H1 (cell line): Measurements from ENCODE around the gene ATP2B3. TPM values are rescaled to one million over a fixed set of nuclear protein-coding genes. Genes with fewer than 3 reads are reported as not detected.

Source experiments
- CTCF ChIA-PET: fragments of 300-600 bp; sonication (Branson Sonifier 250); formaldehyde crosslinking; loops from one replicate; lab custom pipeline; 2021; ENCODE audit not compliant: partially characterized antibody; lab: Charles Lee
- POLR2A ChIA-PET: fragments of 300-600 bp; sonication (Branson Sonifier 250); formaldehyde crosslinking; loops from one replicate; lab custom pipeline; 2021; ENCODE audit warnings: inconsistent platforms; ENCODE audit not compliant: partially characterized antibody; lab: Charles Lee
- DNase-seq, 2 experiments: peaks; one replicate each; pipeline versions ENCODE4 v3.0.0 to v3.0.0-alpha.2; 2010 to 2022; ENCODE audit warnings: low spot score in 2 of 2, low read depth in 1 of 2, mixed read lengths in 1 of 2
- FAIRE-seq: peaks from 2 replicates; lab custom pipeline; 2011; peaks lifted over from hg19 to GRCh38; lab: Jason Lieb, UNC
- H2AFZ ChIP-seq: 2 replicates; pipeline ENCODE4 v1.8.1; 2012; ENCODE audit warnings: low read length, inconsistent platforms
- H2AK5ac ChIP-seq: 2 replicates; pipeline ENCODE4 v1.6.1; 2013; ENCODE audit warnings: low read depth, low read length
- H2BK120ac ChIP-seq: replicated peaks from 2 replicates; pipeline ENCODE3; 2013; ENCODE audit warnings: low read depth, low read length, inconsistent platforms
- H2BK12ac ChIP-seq: 2 replicates; pipeline ENCODE4 v1.6.1; 2013; ENCODE audit warnings: low read depth, low read length
- H2BK15ac ChIP-seq: 2 replicates; pipeline ENCODE4 v1.6.1; 2013; ENCODE audit warnings: low read length
- H2BK20ac ChIP-seq: 2 replicates; pipeline ENCODE4 v1.6.1; 2013; ENCODE audit warnings: low read length
- H2BK5ac ChIP-seq: 2 replicates; pipeline ENCODE4 v1.6.1; 2013; ENCODE audit warnings: low read depth, low read length
- H3K14ac ChIP-seq: 2 replicates; pipeline ENCODE4 v1.6.1; 2013; ENCODE audit warnings: inconsistent platforms; ENCODE audit not compliant: insufficient read length
- H3K18ac ChIP-seq: 2 replicates; pipeline ENCODE4 v1.6.1; 2013; ENCODE audit warnings: low read length; ENCODE audit errors: extremely low read depth
- H3K23ac ChIP-seq: 2 replicates; pipeline ENCODE4 v1.6.1; 2013; ENCODE audit warnings: inconsistent platforms; ENCODE audit not compliant: insufficient read length
- H3K23me2 ChIP-seq: 2 replicates; pipeline ENCODE4 v1.6.1; 2013; ENCODE audit warnings: low read depth, low read length
- H3K27ac ChIP-seq: 2 replicates; pipeline ENCODE4 v1.6.1; 2011; ENCODE audit warnings: low read depth, low read length, inconsistent platforms
- H3K27me3 ChIP-seq, 4 experiments: replicated peaks in 1 of 4; 1 replicate in 1 of 4; 2 replicates in 3 of 4; pipeline versions ENCODE4 v1.6.1 to v1.8.1; 2011 to 2013; ENCODE audit warnings: low read length in 3 of 4, mild to moderate bottlenecking in 3 of 4, inconsistent platforms in 2 of 4, mixed read lengths in 2 of 4, moderate library complexity in 1 of 4; ENCODE audit not compliant: control insufficient read depth in 3 of 4, insufficient read depth in 3 of 4; ENCODE audit errors: extremely low read depth in 1 of 4
- H3K36me3 ChIP-seq, 4 experiments: 2 replicates each; pipeline versions ENCODE4 v1.6.1 to v1.8.1; 2011 to 2013; ENCODE audit warnings: mild to moderate bottlenecking in 4 of 4, low read length in 3 of 4, moderate library complexity in 2 of 4, control low read depth in 1 of 4, inconsistent platforms in 1 of 4; ENCODE audit not compliant: insufficient read depth in 4 of 4, control insufficient read depth in 2 of 4
- H3K4ac ChIP-seq: replicated peaks from 2 replicates; pipeline ENCODE3; 2013; ENCODE audit warnings: low read length, low read depth, mixed read lengths, inconsistent platforms; ENCODE audit not compliant: insufficient read length
- H3K4me1 ChIP-seq, 4 experiments: replicated peaks in 1 of 4; 1 replicate in 1 of 4; 2 replicates in 3 of 4; pipeline versions ENCODE4 v1.6.1 to v1.8.1; 2011 to 2013; ENCODE audit warnings: low read length in 3 of 4, inconsistent platforms in 2 of 4, mixed read lengths in 1 of 4; ENCODE audit not compliant: insufficient read depth in 4 of 4, control insufficient read depth in 3 of 4
- H3K4me2 ChIP-seq, 2 experiments: 2 replicates each; pipeline versions ENCODE4 v1.6.1 to v1.8.1; 2011 to 2013; ENCODE audit warnings: low read depth in 2 of 2, low read length in 2 of 2, control low read depth in 1 of 2, inconsistent platforms in 1 of 2, mild to moderate bottlenecking in 1 of 2; ENCODE audit not compliant: insufficient read depth in 1 of 2
- H3K4me3 ChIP-seq, 4 experiments: fragments of 200-600, 300-600 bp in 1 of 4; sonication (generic), shearing (Covaris generic), sonication (Bioruptor Twin) in 1 of 4; 2 replicates each; pipeline versions ENCODE4 v1.5.1 to v1.8.1; 2011 to 2016; ENCODE audit warnings: low read length in 4 of 4, low read depth in 3 of 4, control low read depth in 2 of 4, inconsistent platforms in 2 of 4, mild to moderate bottlenecking in 2 of 4, mixed read lengths in 1 of 4, moderate library complexity in 1 of 4; ENCODE audit not compliant: insufficient read depth in 2 of 4; ENCODE audit errors: extremely low read depth in 1 of 4
- H3K56ac ChIP-seq: replicated peaks from 2 replicates; pipeline ENCODE3; 2013; ENCODE audit warnings: low read depth, mild to moderate bottlenecking, mixed read lengths, low read length, inconsistent platforms; ENCODE audit not compliant: insufficient read length
- H3K79me1 ChIP-seq: 2 replicates; pipeline ENCODE4 v1.6.1; 2013; ENCODE audit warnings: low read depth, low read length, control low read depth
- H3K79me2 ChIP-seq, 2 experiments: 2 replicates each; pipeline versions ENCODE4 v1.6.1 to v1.8.1; 2012 to 2013; ENCODE audit warnings: low read length in 2 of 2, mild to moderate bottlenecking in 2 of 2, inconsistent platforms in 1 of 2; ENCODE audit not compliant: insufficient read depth in 2 of 2, control insufficient read depth in 1 of 2
- H3K9ac ChIP-seq, 4 experiments: replicated peaks in 1 of 4; 1 replicate in 1 of 4; 2 replicates in 3 of 4; pipeline versions ENCODE4 v1.6.1 to v1.8.1; 2011 to 2013; ENCODE audit warnings: low read depth in 3 of 4, low read length in 3 of 4, control low read depth in 2 of 4, mild to moderate bottlenecking in 2 of 4, moderate library complexity in 2 of 4, inconsistent platforms in 1 of 4; ENCODE audit errors: extremely low read depth in 1 of 4
- H3K9me3 ChIP-seq, 2 experiments: 2 replicates each; pipeline versions ENCODE4 v1.6.1 to v1.8.1; 2012 to 2013; ENCODE audit warnings: mild to moderate bottlenecking in 2 of 2, moderate library complexity in 2 of 2, control low read depth in 1 of 2, inconsistent platforms in 1 of 2, low read depth in 1 of 2, low read length in 1 of 2, mixed read lengths in 1 of 2; ENCODE audit not compliant: insufficient read depth in 2 of 2
- H4K20me1 ChIP-seq, 2 experiments: replicated peaks in 1 of 2; 2 replicates each; pipeline versions ENCODE3 to v1.8.1; 2011 to 2013; ENCODE audit warnings: inconsistent platforms in 2 of 2, low read length in 2 of 2, mild to moderate bottlenecking in 1 of 2; ENCODE audit not compliant: insufficient read depth in 2 of 2, control insufficient read depth in 1 of 2
- H4K5ac ChIP-seq: 2 replicates; pipeline ENCODE4 v1.6.1; 2013; ENCODE audit warnings: low read length, low read depth, mixed read lengths, inconsistent platforms; ENCODE audit not compliant: insufficient read length
- H4K8ac ChIP-seq: 2 replicates; pipeline ENCODE4 v1.8.0; 2013; ENCODE audit warnings: mild to moderate bottlenecking, moderate library complexity, low read length, inconsistent platforms; ENCODE audit not compliant: insufficient read depth; ENCODE audit errors: extremely low read depth
- H4K91ac ChIP-seq: replicated peaks from 2 replicates; pipeline ENCODE3; 2013; ENCODE audit warnings: low read length, mixed read lengths, inconsistent platforms; ENCODE audit not compliant: insufficient read length
- TAF7 ChIP-seq: optimal IDR thresholded peaks from 2 replicates; pipeline ENCODE3; 2011; ENCODE audit warnings: low read depth, mild to moderate bottlenecking, inconsistent platforms, low read length, moderate library complexity, borderline replicate concordance
- WGBS, 2 experiments: shearing (Covaris generic) in 1 of 2; methylation state at CpG; one replicate each; pipeline versions ENCODE4 v1.1.6 to v1.1.7; 2013 to 2015; ENCODE audit warnings: low lambda C conversion rate in 2 of 2, mixed read lengths in 2 of 2, inconsistent platforms in 1 of 2, low coverage in 1 of 2, missing lambda C conversion rate in 1 of 2; ENCODE audit not compliant: insufficient replicate concordance in 2 of 2, insufficient coverage in 1 of 2, insufficient read length in 1 of 2; ENCODE audit errors: extremely low coverage in 1 of 2, missing lambda C conversion rate in 1 of 2; 5-methylcytosine and 5-hydroxymethylcytosine counted together
- polyA plus RNA-seq, 7 experiments: library from polyadenylated mRNA; depleted of rRNA in 3 of 7; stranded (reverse) in 5 of 7; unstranded in 2 of 7; fragments of >200 nt in 5 of 7; fragments of 200-250 nt in 2 of 7; gene quantifications; 1 replicate in 5 of 7; 2 replicates in 1 of 7; 4 replicates in 1 of 7; pipeline versions ENCODE4 v1.2.1 to v1.2.3, GENCODE V29; 2011 to 2013; ENCODE audit warnings: missing spikeins in 2 of 7, mixed read lengths in 2 of 7
- total RNA-seq: library from RNA; stranded (reverse); fragmentation: NEBNext Ultra II Directional; extraction: Animal tissue kit (Norgen Biotek cat#: 25700); gene quantifications from 2 replicates; pipeline ENCODE4 v1.2.1, GENCODE V29; 2021

Gene ATP2B3
- total and polyA plus RNA-seq, 2 of the 8 experiments (the other 6 are each of a cell fraction or from before 2014, with no cell fraction given): 0.14 to 0.19 TPM

DNA sequence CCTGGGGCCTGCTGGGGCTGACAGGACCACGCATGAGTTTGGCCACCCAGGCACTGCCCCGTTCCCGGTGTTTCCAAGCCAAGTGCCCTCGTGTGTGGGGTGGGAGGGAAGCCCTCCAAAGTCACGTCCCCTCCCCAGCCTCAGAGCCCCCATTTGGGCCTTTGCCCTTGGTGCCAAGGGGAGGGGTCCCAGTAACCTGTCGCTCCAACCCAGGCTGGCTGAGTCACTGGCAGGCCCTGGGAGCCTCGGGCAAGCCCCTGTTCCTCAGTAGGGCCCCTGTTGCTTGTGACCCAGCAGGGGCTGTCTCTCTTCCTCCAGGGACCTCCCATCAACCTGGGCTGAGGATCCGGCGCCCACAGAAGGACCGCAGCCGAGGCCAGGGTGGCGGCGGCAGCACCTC is 36.4 kb upstream of the ATP2B3 start:
- H3K4me3 ChIP-seq: no peak overlapping the region
- peaks cover 2 to 5% (median 5%) of the 10 kb centered on the region in 4 experiments; a peak in 5 of 7 replicates for H3K27me3 ChIP-seq
- H2BK5ac ChIP-seq: no peak overlapping the region
- no peak overlapping the region for H3K14ac ChIP-seq
- no peak overlapping the region for H2AFZ ChIP-seq
- ChIA-PET POLR2A (interaction anchor here (0.9 kb wide), 1 partner anchor 9 kb away, joined by 5 read pairs; no protein-coding TSS in a partner anchor), CTCF (interaction anchor here (1.0 kb wide), 1 partner anchor 13 kb away, joined by 5 read pairs; the partner anchor contains the start of gene BGN)
- no peaks in the 10 kb centered on the region for H3K23me2 ChIP-seq
- no peak overlapping the region for H3K56ac ChIP-seq
- no peak for DNase-seq
- H3K27ac ChIP-seq: no peak overlapping the region
- no peak overlapping the region for H2BK120ac ChIP-seq
- WGBS, 2 experiments: 77% methylated on average over 4 of the region's 13 CpGs; no CpG with 5 or more reads in 1 of the 2 experiments
- no peaks in the 10 kb centered on the region for H3K9me3 ChIP-seq
- H3K4me2 ChIP-seq: no peak overlapping the region
- H3K23ac ChIP-seq: no peak overlapping the region
- no peak overlapping the region for H3K4ac ChIP-seq
- no peak overlapping the region for H2BK12ac ChIP-seq
- peaks cover 0 to 10% (median 5%) of the 10 kb centered on the region in 4 experiments; a peak in 3 of 7 replicates for H3K4me1 ChIP-seq
- H4K20me1 ChIP-seq: no peaks in the 10 kb centered on the region
- no peak overlapping the region for H2BK20ac ChIP-seq
- H3K36me3 ChIP-seq: no peaks in the 10 kb centered on the region
- H4K5ac ChIP-seq: no peak overlapping the region
- H3K9ac ChIP-seq: no peak overlapping the region
- no peaks in the 10 kb centered on the region for H3K79me1 ChIP-seq
- no peak overlapping the region for H2BK15ac ChIP-seq
- no peak overlapping the region for H4K91ac ChIP-seq
- no peak overlapping the region for H4K8ac ChIP-seq
- FAIRE-seq: no peak
- no peak overlapping the region for H3K18ac ChIP-seq
- no peaks in the 10 kb centered on the region for H3K79me2 ChIP-seq
- H2AK5ac ChIP-seq: no peak overlapping the region
- TF ChIP-seq TAF7: no peak
